Measurements from ENCODE around the gene RNF213. TPM values are rescaled to one million over a fixed set of nuclear protein-coding genes. Genes with fewer than 3 reads are reported as not detected.
A peak's percentile ranks its signal among the peaks of the same experiment; 100 is the strongest.

RNF213 gene
- total RNA-seq, 1 experiment from 2014 or later, result 60.8 TPM

DNA sequence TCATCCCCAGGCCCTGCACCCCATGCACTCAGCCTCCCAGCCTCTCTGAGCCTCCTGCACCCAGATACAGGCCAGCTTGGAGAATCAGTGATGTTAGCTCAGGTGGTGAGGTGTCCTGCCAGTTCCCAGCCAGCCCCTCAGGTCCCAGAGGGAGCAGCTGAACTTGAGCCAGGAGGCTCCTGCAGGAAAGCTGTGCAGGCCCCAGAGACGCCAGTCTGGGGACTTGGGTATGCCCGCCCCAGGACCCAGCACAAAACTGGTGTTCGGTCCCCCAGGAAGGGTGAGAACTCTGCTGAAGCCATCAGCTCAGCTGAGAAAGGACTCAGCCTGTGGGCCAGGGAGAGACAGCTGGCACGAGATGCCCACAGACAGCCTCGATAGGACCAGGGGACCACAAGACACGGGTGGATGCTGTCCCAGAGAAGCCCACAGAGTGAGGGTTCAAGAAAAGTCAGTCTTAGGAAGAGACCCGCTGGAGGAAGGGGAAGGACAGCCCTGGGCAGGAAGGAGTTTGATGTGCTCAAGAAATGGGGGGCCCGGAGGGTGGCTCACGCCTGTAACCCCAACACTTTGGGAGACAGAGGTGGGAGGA, 165.3 kb downstream of the RNF213 start:
- DNase-seq (ENCODE audit: extremely low read depth, low read depth), result no peak

DNA sequence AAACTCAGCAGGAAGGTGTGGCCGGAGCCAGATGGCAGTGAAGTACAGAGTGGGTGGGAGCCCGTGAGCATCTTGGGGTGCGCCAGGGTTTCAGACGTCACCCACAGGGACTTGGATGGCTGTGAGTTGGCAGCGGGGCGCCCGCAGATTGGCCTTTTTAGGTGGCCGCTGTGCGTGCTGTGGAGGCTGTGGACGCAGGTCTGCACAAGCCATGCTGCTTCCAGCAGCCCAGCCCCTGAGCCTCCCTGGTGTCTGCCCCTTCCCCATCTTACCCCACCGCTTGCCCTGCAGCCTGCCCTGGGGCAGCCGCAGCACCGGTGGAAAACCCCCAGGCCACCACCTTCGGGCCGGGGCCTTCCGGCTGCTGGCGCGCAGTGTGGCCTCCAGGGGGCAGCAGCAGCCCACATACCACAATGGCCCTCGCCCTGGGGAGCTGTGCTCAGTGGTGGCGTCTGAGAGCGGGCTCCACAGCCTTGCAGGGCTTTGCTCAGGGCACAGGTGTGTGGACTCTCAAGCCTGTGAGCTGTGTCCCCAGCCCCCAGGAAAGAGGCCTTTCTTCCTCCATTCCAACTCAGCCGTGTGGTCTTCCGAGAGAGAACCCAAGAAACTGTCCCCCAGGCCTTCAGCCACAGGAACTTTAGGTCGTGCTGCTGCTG, 166.1 kb downstream of the RNF213 start:
- peak; percentile 61 for DNase-seq (ENCODE audit: extremely low read depth, low read depth)

DNA sequence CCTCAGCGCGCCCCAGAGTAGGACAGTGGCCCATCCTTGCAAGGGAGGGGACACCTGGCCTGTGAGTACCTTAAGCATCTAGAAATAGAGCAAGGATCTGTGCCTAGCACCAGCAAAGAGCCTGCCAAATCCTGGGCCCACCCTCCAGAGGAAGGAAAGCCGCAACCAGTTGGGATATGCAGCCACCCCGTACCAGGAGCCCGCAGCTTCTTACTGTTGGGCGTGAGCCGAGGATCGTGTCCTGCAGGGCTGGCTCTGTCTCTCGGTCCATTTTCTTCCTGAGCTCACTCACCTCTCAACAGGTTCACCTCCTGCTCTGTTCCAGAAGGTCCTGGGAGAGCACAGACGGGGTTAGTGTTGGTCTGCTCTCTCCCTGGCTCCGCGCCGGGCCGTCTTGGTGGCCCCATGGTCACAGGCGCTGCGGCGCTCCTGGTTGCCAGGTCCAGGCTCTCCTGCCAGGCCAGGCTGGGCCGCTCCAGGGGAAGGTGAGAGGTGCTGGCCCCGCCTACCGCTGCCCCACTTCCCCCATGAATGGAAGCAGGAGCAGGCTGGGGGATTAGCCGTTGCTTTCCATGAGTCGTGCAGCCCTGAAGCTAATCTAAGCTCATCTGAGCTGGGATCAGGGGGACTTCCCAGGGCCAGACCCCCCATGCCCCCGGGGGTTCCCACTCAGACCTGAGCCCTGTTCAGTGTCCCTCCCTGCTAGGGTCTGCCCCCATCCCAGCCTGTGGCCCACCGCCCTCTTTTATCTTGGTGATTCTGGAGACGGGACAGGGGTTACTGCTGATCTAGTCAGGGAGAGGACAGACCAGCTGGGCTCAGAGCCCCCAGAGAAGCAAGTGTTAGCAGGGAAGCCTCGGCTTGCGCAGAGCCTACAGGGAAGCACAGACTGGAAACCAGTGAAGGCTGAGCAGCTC, 167.0 kb downstream of the RNF213 start:
- no peak for DNase-seq (ENCODE audit: extremely low read depth, low read depth)

DNA sequence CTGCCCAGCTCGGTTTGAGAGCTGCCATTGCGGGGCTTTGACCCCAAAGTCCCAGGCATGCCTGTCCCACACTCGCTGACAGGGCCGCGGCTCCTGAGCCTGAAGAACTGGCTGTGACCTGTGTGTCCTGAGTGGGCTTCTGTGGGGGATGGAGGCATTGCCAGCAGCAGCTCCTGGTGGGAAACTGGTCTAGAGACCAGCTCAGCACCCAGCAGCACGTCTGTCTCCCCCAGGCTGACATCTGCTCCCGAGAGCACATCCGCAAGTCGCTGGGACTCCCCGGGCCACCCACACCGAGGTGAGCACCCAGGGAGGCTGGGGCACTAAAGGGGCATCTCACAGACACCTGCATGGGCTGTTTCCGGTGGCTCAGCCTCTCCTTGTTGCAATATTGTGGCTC, 167.7 kb downstream of the RNF213 start:
- DNase-seq (ENCODE audit: extremely low read depth, low read depth), result no peak

DNA sequence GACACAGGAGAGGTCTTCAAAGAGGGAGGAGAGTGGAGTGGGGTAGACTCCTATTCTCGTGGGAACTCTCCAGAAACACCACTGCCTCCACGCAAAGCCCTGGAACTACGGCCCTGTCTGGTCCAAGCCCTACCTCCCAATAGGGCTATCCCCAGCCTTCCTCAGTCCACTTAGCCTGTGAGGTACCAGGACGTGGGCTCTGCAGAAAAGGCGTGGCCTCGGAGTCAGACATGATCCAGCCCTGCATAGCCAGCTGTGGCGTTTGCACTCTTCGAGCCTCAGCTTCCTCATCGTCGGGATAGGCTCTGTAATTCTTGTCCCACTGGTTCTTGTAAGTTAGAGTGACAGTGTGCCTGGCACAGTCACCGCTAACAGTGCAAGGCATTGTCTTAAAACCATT, 168.1 kb downstream of the RNF213 start:
- no peak for DNase-seq (ENCODE audit: extremely low read depth, low read depth)

DNA sequence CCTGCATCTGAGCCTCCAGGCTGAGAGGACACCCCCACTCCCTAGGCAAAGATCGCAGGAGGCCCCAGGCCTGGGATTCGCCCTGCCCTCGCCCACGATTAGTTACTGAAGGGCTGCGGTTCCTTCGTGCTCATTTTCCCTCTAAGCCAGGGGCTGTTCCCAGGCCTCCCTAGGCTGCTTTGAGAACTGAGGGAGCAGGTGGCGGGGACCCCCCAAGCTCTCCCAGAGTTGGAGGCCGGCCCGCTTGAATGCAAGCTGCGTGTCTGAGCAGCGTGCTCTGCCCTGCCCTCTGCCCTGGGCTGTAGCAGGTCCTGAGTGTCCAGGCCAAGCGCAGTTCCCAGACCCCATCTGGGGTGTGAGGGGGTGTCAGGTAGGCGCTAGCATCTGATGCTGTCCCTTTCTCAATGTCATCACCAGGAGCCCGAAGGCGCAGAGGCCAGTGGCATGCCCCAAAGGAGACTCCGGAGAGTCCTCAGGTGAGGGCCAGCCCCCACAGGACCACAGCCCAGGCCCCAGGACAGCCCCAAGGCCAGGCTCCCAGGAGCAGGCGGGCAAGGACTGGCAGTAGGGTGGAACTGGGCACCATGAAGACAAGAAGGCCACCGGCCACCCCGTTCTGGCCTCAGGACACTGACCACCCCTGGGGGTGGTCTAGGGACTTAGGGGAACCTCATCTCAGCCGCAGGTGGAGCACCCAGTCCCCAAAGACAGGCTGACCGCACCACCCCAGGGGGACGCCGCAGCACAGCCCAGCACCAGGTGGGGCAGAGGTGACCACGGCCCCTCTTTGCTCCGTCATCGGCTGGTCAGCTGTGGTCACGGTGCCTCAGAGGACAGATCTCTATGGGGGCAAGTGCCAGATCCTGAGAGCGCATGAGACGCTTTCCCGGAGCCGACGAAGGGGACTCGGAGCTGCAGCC, 169.0 kb downstream of the RNF213 start:
- DNase-seq (ENCODE audit: extremely low read depth, low read depth), result no peak

DNA sequence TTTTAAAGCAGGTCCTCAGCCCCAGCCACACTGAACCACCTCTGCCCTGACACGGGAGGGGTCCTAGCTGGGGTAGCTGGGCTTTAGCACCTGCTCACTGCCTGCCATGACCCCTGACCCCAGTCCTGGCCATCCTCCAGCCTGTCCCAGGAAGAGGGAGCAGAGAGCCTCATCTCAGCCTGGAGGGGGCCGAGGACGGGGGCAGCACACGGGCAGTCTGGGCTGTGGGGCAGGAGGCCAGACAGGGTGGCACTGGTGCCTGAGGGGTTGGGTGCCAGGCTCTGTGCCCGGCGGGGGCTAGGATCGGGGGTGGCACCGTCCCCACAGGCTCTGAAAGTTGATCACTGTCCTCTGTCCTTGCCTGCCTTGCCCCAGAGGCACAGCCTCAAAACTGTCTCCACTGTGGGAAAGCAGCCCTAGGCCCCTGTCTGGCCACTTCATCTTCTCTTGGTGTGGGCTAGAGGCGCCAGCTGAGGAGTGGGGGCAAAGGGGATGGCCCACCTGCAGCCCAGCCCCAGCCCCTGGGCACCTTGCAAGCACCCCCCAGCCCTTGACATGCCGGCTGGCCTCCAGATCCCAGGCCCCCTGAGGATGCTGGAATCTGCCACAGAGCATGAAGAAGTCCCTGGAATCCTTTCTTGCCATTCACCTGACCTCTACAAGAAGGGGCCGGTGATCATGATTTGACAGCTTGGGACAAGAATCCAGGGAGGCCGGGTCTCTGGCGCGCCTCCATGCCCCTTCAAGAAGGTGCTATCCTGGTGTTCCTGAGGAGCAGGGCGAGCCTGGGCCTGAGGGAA, 170.0 kb downstream of the RNF213 start:
- DNase-seq (ENCODE audit: extremely low read depth, low read depth), result no peak

DNA sequence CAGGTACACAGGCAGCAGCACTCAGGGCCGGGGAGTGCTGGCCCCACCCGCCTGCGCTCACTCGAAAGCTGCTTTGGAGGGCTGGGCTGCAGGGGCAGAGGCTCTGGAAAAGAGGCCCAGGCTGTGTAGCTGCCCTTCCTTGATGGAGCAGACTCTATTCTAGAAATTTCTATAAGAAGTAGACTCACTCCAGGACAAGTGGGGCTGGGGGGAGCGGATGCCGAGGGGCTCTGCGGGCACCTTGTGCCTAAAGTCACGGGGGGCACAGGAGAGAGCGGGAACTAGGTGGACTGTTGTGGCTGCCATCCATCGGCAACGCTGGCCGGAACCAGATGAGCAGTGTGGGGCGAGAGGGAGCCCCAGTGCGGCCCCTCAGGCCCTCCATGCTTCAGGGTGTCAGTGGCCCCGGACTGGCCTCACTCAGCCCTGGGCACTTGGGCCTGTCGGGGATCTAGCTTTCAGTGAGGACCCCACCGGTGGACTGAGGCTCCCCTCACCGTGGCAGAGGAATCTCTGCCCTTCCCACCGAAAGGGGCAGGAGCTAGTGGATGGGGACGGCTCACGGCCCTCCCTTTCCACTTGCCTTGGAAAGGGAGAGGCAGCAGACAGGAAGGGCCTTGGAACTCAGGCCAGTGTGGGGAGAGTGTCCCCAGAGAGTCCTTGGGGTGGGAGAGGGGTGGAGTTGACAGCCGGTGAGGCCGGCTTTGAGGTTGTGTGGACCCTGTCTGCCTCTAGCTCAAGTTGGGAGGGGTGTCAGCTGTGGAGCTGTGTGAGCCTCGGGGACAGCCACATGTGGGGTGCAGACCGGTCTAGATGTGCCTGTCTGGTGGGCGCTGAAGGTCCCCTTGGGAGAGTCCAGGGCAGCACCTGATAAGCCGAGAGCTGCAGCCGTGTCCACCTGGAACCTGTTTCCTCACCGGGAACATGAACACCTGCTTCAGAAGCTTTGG, 170.9 kb downstream of the RNF213 start:
- no peak for DNase-seq (ENCODE audit: extremely low read depth, low read depth)

DNA sequence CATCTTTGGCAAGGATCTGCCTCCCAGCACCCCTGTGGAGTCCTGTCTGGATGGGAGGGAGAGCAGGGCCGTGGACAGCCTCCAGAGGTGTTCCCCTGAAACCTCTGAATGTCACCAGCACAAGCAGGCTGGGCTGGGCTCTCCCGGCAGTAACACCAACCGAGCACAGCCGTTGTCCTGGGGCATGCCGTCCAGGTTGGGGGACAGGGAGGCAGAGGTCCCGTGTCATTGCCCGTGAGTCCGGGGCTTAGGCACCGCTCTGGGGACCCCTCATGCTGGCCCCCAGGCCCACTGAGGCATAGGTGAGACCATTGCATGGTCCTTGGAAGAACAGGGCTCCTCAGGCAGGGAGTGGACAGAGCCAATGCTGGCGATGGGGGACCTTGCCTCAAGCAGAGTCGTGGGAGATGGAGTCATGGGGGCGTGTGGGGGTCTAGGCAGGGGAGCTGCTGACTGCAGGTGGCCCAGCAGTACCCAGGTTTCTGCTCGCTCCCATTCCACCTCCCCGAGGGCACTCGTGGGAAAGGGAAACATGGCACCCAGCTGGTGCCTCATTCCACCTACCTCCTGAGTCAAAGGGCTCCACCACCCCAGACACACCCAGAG, 171.8 kb downstream of the RNF213 start:
- DNase-seq (ENCODE audit: extremely low read depth, low read depth), result no peak

DNA sequence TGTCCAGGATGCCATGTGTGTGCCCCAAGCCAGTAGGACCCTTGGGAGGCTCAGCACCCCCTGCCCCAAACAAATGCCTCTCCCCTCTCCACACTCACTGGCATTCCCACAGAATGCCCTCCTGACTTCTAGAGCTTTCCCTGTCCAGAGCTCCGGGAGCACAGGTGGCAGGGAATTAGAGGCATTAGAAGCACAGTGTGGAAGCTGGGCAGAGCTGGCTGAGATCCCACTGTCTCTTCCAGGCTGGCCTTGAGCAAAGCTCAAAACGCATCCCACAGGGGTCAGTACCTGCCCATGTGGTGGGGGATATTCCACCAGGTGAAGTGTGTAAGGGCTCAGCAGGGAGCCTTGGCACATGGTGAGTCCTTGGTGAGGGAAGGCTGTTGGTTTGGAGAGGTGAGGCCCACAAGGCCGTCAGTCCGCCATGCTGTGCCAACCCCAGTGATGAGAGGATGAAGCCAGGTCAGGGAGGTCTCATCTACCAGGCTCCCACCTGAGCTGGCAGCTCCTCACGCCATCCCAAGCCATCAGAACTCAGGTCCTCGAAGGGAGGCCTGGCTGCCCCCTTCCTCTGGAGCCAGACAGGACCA, 172.4 kb downstream of the RNF213 start:
- no peak for DNase-seq (ENCODE audit: extremely low read depth, low read depth)

DNA sequence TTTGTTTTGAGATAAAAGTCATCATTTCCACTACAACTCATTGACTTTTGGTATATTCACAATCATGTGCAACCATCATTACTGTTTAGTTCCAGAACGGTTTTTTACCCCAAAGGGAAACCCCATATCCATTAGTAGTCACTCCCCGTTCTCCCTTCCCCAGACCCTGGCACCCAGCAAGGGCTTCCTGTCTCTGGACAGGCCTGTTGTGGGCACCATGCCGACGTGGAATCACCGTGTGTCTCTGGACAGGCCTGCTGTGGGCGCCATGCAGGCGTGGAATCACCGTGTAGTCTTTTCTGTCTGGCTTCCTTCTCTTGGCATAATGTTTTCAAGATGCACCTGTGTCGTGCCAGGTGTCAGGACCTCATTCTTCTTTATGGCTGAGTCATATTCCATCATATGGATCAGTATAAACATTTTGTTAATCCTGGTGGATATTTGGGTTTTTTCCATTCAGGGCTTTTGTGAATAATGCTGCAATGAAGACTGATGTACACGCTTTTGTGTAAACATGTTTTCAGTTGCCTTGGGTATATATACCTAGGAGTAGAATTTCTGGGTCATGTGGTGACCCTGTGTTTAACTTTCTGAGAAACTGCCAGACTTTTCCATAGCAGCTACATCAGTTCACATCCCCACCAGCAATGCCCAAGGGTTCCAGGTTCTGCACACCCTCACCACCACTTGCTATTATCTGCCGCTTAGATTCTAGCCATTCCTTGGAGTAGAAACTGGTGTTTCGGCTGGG, 173.4 kb downstream of the RNF213 start:
- DNase-seq (ENCODE audit: extremely low read depth, low read depth), result no peak

DNA sequence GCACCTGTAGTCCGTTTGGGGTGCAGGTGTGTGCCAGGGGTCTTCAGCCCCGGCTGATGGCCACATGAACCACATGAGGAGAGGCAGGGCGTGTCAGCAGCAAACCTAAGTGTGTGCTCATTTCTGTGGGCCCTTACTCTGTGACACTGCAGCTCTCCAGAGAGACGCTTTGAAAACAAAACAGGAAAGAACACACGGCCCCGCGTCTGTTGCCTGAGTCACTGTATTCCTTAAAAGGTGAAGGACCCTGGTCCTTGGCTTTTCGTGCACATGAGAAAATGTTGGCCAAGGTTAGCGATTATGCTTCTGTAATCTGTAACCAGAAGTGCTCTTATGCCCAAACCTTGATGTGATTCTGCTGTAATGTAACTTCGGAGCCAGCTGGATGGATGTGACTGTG, 176.9 kb downstream of the RNF213 start:
- no peak for DNase-seq (ENCODE audit: extremely low read depth, low read depth)

DNA sequence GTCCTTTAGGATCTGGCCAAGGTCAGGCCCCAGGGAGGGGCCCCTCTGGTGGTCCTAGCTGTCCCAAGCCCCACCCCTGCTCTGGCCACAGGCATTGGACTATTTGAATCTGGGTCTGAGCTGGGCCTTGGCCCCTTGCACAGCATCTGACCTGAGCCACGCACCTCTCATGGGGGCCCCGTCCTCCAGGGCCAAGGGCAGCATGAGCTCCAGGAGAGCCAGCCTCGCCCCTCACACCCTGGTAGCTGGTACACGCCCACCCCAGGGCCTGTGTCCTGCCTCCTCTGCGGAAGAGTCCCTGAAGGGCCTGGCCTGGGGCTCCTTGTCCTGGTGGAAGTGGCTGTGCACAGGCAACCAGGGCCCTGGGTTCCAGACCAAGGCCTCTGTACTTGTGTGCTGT, 178.2 kb downstream of the RNF213 start:
- DNase-seq (ENCODE audit: extremely low read depth, low read depth), result no peak

DNA sequence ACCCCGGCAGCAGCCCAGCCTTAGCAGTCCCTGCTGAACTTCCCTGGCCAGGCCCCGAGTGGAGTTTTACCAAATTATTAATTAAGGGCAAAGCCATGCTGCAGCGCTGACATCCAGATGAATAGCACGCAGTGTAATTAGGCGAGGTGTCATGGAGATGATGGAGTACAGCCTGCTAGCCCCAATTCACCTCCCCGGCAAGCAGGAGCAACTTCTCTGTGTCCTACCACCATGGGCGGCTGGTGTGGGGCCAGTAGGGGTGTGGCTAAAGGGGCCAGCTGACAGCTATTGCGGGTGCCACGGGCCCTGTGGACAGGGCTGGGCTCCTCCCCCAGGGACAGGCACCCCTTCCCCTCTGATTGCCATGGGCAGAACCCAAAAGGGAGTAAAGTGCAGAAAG, 178.8 kb downstream of the RNF213 start:
- DNase-seq (ENCODE audit: extremely low read depth, low read depth), result no peak

DNA sequence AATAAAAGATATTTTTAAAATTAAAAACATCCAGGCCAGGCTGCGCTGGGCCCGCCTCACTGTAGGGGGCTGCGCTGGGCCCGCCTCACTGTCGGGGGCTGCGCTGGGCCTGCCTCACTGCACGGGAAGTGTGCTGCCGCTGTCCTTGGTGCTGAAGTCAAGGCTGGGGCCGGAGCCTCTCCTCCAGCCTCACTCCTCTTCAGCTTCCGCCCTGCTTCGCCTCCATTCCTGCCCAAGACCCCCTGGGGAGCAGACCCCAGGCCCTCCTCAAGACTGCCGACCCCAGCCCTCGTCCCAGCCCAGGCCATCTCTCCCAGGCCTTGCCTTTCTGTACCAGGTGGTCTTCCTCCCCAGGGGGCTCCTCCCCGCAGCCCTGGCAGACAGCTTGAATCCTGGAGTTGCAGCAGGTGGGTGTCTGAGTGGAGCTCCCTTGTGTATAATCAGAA, 180.5 kb downstream of the RNF213 start:
- peak; percentile 39 for DNase-seq (ENCODE audit: extremely low read depth, low read depth)

DNA sequence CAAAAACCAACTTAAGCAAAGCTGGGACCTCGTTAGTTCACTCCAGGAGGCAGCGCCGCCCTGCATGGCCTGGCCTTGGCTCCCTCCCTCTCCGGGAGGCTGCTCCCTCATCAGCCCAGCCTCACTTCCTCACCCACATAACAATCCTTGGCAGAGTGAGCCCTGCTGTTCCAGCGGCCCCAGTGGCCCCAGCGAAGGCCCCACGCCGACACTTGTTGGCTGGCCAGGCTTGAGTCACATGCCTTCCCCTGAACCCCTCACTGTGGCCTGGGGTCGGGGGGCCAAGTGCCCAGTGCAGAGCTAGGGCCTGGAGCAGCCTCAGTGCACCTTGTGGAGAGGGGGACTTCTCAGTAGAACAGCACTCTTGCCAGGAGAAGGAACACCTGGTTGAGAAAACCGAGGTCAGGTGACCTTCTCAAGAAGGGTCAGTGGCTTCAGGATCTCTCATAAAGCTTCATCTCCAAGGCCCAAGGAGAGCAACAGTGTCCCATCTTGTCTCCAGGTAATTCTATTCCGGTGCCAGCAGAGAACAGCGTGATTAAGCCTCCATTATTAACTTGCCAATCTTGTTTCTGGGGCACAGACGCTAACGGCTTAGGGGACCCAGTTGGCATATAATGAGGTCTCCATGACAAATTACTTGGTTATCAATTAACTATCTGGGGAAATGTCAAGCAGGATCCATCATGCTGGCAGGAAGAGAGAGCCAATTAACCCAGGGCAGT, 181.1 kb downstream of the RNF213 start:
- no peak for DNase-seq (ENCODE audit: extremely low read depth, low read depth)

DNA sequence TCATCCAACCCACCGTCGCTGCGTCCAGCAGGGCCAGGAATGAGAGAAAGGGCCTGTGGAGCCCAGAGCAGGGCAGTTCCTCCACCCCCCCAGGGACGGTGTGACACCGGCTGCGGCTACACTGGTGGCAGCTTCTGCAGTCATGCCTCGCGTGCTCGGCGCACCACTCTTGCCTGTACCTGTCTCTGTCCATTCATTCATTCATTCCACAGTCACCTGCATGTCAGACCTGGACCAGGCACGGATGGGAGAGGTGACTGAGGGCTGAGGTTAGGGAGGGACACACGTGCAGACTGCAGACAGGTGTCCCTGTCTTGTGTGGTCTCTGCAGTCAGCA, 181.6 kb downstream of the RNF213 start:
- DNase-seq (ENCODE audit: extremely low read depth, low read depth), result no peak
